MCF 10A (cell line): Measurements from ENCODE around the gene POLR2M. TPM values are rescaled to one million over a fixed set of nuclear protein-coding genes. Genes with fewer than 3 reads are reported as not detected.

Experiments used
- BruUV-seq: library from RNA; stranded (reverse); fragments of 400-500 nt; replicated peaks from 2 replicates; lab custom pipeline; 2021; lab: Mats Ljungman, UMichigan
- CTCF ChIA-PET: fragments of 300-600 bp; sonication (Branson Sonifier 250); formaldehyde crosslinking; extraction: SDS; loops from one replicate; lab custom pipeline; 2021; ENCODE audit warnings: antibody characterized with exemption, inconsistent platforms; lab: Yijun Ruan, JAX
- POLR2A ChIA-PET: fragments of 300-600, 350-650 bp; sonication (Branson Sonifier 250); formaldehyde crosslinking; extraction: SDS; loops from one replicate; lab custom pipeline; 2020; ENCODE audit warnings: antibody characterized with exemption, inconsistent platforms; lab: Yijun Ruan, JAX
- DNase-seq: peaks from one replicate; pipeline ENCODE4 v3.0.0-alpha.2; 2018; ENCODE audit not compliant: unreplicated experiment
- H3K27ac Mint-ChIP-seq: one replicate; pipeline ENCODE4 v1.8.0; 2022; ENCODE audit warnings: mild to moderate bottlenecking, low read depth, mixed read lengths; ENCODE audit not compliant: unreplicated experiment
- H3K27me3 Mint-ChIP-seq: one replicate; pipeline ENCODE4 v1.8.0; 2022; ENCODE audit warnings: mixed read lengths; ENCODE audit not compliant: insufficient read depth, unreplicated experiment
- H3K36me3 Mint-ChIP-seq: one replicate; pipeline ENCODE4 v1.8.0; 2022; ENCODE audit warnings: mild to moderate bottlenecking, moderate library complexity, mixed read lengths; ENCODE audit not compliant: insufficient read depth, unreplicated experiment
- H3K4me1 Mint-ChIP-seq: one replicate; pipeline ENCODE4 v1.8.0; 2022; ENCODE audit warnings: mixed read lengths; ENCODE audit not compliant: insufficient read depth, unreplicated experiment
- H3K4me3 Mint-ChIP-seq: one replicate; pipeline ENCODE4 v1.8.0; 2022; ENCODE audit warnings: mild to moderate bottlenecking, moderate library complexity, mixed read lengths; ENCODE audit not compliant: unreplicated experiment
- H3K9me3 Mint-ChIP-seq: one replicate; pipeline ENCODE4 v1.8.0; 2022; ENCODE audit warnings: mixed read lengths; ENCODE audit not compliant: unreplicated experiment
- CTCF ChIP-seq: fragments of 200-600 bp; IDR thresholded peaks from one replicate; pipeline ENCODE4 v1.8.0; 2022; ENCODE audit warnings: antibody characterized with exemption, mild to moderate bottlenecking; ENCODE audit not compliant: unreplicated experiment
- intact Hi-C: fragments of 100-400 bp; cut with micrococcal nuclease; formaldehyde crosslinking; loops from 2 replicates; pipeline ENCODE4 v1.14.1; 2022
- total RNA-seq: library from RNA; stranded (reverse); gene quantifications from 2 replicates; pipeline ENCODE4 v1.2.3, GENCODE V29; 2022

The POLR2M gene
- total RNA-seq, 1 experiment from 2014 or later = 114 TPM

GRCh38 chr15:57752840-57753239 is 46.3 kb downstream of the POLR2M start:
- CTCF ChIA-PET = interaction anchor here (0.7 to 9.0 kb wide), 7 partner anchors 9 to 430 kb away, joined by 3 to 224 read pairs (median 27); partner anchors contain the start of gene ALDH1A2
- POLR2A ChIA-PET = interaction anchor here (3.1 kb wide), 1 partner anchor 318 kb away, joined by 14 read pairs; no protein-coding TSS in a partner anchor
- Mint-ChIP-seq H3K4me3 (no peak overlapping the region), H3K9me3 (no peaks in the 10 kb centered on the region), H3K36me3 (no peaks in the 10 kb centered on the region), H3K4me1 (no peaks in the 10 kb centered on the region), H3K27ac (no peak overlapping the region), H3K27me3 (no peaks in the 10 kb centered on the region)
- TF ChIP-seq CTCF = no peak
- DNase-seq = no peak
- no TSS peak for BruUV-seq
- intact Hi-C loops = no loop called here

GRCh38 chr15:57756466-57756865 is 50.0 kb downstream of the POLR2M start:
- intact Hi-C loops = loop anchor here (5.0 kb wide), 1 partner anchor 426 kb away; no protein-coding TSS in a partner anchor
- TF ChIP-seq CTCF = no peak
- no peaks in the 10 kb centered on the region for H3K9me3 Mint-ChIP-seq
- no peak overlapping the region for H3K27ac Mint-ChIP-seq
- no TSS peak for BruUV-seq
- no peaks in the 10 kb centered on the region for H3K4me1 Mint-ChIP-seq
- no peak overlapping the region for H3K4me3 Mint-ChIP-seq
- no peak for DNase-seq
- ChIA-PET POLR2A (no interaction called here), CTCF (interaction anchor here (1.2 kb wide), 1 partner anchor 311 kb away, joined by 4 read pairs; no protein-coding TSS in a partner anchor)
- no peaks in the 10 kb centered on the region for H3K27me3 Mint-ChIP-seq
- H3K36me3 Mint-ChIP-seq = no peaks in the 10 kb centered on the region

- no peaks in the 10 kb centered on the region for H3K36me3 Mint-ChIP-seq
- no peaks in the 10 kb centered on the region for H3K4me1 Mint-ChIP-seq
- CTCF ChIA-PET = interaction anchor here (0.7 to 2.1 kb wide), 5 partner anchors 8 to 308 kb away, joined by 3 to 11 read pairs (median 6); partner anchors contain the start of gene ALDH1A2
- H3K4me3 Mint-ChIP-seq = no peak overlapping the region
- POLR2A ChIA-PET = interaction anchor here (0.7 kb wide), 1 partner anchor 12 kb away, joined by 3 read pairs; no protein-coding TSS in a partner anchor
- intact Hi-C loops = loop anchor here (5.0 kb wide), 1 partner anchor 424 kb away; no protein-coding TSS in a partner anchor
- DNase-seq = peak; percentile 14
- H3K9me3 Mint-ChIP-seq = no peaks in the 10 kb centered on the region
- no peaks in the 10 kb centered on the region for H3K27me3 Mint-ChIP-seq
- no peak overlapping the region for H3K27ac Mint-ChIP-seq
- no peak for TF ChIP-seq CTCF
- no TSS peak for BruUV-seq
Observed at GRCh38 chr15:57758560-57758959, 52.0 kb downstream of the POLR2M start.

- TF ChIP-seq CTCF = no peak
- no peaks in the 10 kb centered on the region for H3K9me3 Mint-ChIP-seq
- H3K27ac Mint-ChIP-seq = no peak overlapping the region
- H3K36me3 Mint-ChIP-seq = no peaks in the 10 kb centered on the region
- H3K4me3 Mint-ChIP-seq = no peak overlapping the region
- intact Hi-C loops = no loop called here
- ChIA-PET POLR2A (no interaction called here), CTCF (interaction anchor here (0.6 to 1.1 kb wide), 4 partner anchors 10 to 211 kb away, joined by 3 to 4 read pairs (median 4); no protein-coding TSS in a partner anchor)
- no peaks in the 10 kb centered on the region for H3K27me3 Mint-ChIP-seq
- BruUV-seq = no TSS peak
- DNase-seq = no peak
- H3K4me1 Mint-ChIP-seq = no peaks in the 10 kb centered on the region
Observed at GRCh38 chr15:57761562-57761961, 55.0 kb downstream of the POLR2M start.
